Stimulated activated CD4-positive, alpha-beta T cell treated with anti-CD3 and anti-CD28 coated beads, Interleukin-12 subunit alpha, Interleukin-12 subunit beta, amount 100 ng/mL, for 4 hours (primary cell): ENCODE data around the gene MAPK8IP2.
"Not testable (repeated sequence)": the region's sequence is repeated elsewhere in the genome, so short reads cannot be mapped to it uniquely, and the experiment has no call there.

Source experiments
- DNase-seq: peaks from one replicate; pipeline ENCODE4 v3.0.0-alpha.2; 2020

The MAPK8IP2 gene

GRCh38 chr22:50601669-50602337, 1.2 kb downstream of the MAPK8IP2 start:
- DNase-seq, result no peak

DNA sequence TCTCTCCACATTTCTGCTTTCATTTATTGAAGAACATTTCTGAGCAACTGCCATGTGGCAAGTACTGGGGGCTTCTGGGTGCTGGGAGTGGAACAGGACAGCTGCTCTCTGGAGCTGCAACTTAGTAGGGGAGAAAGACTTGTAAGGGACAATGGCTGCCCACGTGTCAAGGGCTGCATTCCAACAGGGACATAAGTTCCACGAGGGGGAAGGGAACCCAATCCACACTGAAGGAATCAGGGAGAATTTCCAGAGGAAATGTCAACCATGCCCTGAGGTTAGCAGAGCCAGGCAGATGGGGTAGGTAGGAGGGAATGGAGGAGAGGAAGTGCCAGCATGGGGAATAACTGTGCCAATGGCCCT, 1.7 kb downstream of the MAPK8IP2 start:
- no peak for DNase-seq

DNA sequence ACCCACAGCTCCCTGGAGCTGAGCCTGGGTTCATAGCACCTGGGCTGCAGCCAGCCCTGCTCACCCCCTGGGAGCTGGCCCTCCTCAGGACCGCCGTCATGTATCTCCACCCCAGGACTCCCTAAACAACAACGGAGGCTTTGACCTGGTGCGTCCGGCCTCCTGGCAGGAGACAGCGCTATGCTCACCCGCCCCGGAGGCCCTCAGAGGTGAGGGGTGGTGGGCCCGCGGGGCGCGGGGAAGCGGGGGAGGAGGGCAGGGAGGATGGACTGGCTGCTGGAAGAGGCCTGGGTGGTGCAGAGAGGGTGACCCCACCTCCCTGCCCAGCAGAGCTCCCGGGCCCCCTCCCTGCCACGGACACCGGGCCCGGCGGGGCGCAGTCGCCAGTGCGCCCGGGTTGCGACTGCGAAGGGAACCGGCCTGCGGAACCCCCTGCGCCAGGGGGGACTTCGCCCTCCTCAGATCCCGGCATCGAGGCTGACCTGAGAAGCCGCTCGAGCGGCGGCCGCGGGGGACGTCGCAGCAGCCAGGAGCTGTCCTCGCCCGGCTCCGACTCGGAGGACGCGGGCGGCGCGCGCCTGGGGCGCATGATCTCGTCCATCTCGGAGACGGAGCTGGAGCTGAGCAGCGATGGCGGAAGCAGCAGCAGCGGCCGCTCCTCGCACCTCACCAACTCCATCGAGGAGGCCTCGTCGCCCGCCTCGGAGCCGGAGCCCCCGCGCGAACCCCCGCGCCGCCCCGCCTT, 3.1 kb downstream of the MAPK8IP2 start:
- no peak for DNase-seq

DNA sequence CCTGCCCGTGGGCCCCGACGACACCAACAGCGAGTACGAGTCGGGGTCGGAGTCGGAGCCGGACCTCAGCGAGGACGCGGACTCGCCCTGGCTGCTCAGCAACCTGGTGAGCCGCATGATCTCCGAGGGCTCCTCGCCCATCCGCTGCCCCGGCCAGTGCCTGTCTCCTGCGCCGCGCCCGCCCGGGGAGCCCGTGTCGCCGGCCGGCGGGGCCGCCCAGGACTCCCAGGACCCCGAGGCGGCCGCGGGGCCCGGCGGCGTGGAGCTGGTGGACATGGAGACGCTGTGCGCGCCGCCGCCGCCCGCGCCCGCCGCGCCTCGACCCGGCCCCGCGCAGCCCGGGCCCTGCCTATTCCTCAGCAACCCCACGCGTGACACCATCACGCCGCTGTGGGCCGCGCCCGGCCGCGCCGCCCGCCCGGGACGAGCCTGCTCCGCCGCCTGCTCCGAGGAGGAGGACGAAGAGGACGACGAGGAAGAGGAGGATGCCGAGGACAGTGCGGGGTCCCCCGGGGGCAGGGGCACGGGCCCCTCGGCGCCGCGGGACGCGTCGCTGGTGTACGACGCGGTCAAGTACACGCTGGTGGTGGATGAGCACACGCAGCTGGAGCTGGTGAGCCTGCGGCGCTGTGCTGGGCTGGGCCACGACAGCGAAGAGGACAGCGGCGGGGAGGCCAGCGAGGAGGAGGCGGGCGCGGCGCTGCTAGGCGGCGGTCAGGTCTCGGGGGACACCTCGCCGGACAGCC, 3.8 kb downstream of the MAPK8IP2 start:
- no peak for DNase-seq

DNA sequence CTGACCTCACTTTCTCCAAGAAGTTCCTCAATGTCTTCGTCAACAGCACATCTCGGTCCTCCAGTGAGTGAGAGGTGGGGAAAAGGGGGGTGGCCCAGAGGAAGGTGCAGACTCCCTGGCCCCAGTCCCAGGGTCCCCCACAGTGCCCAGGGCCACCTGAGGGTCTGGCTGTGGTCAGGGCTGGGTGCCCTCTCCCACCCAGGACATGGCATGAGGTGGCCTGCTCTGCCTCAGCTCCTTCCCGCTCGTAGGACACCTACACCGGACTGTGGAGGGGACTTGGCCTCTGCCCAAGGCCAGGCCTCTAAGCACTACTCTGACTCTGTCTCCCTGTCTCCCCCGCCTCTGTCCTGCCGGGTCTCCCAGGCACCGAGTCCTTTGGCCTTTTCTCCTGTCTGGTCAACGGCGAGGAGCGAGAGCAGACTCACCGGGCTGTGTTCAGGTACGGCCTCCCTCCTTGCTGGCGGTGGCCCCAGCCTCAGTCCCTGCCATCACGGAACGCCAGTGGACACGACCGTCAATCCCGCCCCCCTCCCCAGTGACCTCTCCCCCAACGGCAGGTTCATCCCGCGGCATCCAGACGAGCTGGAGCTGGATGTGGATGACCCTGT, 4.5 kb downstream of the MAPK8IP2 start:
- DNase-seq, result no peak

- DNase-seq, result no peak
Observed at GRCh38 chr22:50605613-50606074, 5.1 kb downstream of the MAPK8IP2 start.

DNA sequence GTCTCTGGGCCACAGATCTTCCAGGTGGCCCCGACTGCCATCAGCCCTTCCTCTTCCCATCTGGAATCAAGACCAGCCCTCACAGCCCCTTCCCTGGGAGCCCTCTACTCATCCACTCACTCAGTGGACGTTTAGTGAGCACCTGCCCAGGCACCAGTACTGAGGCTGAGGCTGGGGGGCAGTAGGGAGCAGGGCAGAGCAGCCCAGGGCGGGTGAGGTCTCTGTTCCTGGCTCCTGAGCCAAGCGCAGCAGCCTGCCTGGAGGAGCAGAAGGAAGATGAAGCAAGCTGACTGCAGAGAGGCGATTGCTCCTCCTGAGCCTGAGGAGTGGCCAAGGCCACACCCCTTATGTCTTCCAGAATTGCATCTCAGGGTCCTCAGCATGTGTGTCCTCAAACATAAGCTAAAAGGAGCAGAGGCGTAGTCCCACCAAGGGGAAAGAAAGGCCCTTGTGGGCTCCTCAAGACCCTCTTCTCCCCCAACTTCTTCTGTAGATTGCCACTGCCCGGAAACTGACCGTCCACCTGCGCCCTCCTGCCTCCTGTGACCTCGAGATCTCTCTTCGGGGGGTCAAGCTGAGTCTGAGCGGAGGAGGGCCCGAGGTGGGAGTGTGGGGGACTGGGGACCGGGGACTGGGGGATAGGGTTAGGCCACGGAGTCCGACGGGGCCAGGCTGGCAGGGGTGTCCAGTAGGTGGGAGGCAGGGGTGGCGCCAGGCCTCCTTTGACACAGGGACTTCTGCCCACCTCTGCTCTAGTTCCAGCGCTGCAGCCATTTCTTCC, 5.8 kb downstream of the MAPK8IP2 start:
- no peak for DNase-seq

- no peak for DNase-seq
Observed at GRCh38 chr22:50606946-50607658, 6.5 kb downstream of the MAPK8IP2 start.

DNA sequence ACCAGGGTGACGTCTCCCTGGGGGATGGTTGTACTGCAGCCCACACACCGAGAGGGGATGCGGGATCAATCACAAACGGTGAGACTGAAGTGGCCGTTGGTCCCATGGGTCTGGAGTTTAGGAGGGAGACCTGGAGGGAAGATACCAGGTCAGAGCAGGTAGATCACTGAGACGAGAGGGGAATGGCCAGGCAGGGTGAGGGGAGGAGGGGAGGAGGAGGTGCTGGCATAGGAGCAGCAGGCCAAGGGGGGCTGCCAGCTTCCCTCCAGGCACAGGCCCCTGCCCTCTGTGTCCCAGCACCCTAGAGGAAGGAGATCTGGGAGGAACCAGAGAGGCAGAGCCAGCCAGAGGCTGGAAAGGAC, 7.0 kb downstream of the MAPK8IP2 start:
- DNase-seq, result no peak

GRCh38 chr22:50608058-50608840, 7.7 kb downstream of the MAPK8IP2 start:
- not testable (repeated sequence) for DNase-seq

DNA sequence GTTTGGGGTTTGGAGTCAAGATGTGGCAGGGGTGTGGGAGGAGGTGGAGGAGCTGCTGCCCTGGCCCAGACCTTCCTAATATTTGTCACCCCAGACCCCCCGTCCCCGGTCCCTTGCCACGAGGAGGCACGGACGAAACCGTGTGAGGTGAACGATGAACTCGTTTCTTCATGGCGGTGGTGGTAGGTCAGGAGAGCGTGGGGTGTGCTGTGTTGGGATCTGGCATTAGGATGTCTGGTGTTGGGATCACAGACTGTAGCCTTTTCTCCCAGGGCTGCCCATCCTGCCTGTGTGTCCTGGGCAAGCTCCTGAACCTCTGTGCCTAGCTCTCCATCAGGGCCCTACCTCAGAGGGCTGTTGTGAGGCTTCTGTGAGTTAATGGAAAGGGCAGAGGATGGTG, 8.4 kb downstream of the MAPK8IP2 start:
- no peak for DNase-seq

GRCh38 chr22:50609599-50609998, 9.0 kb downstream of the MAPK8IP2 start:
- DNase-seq, result no peak

DNA sequence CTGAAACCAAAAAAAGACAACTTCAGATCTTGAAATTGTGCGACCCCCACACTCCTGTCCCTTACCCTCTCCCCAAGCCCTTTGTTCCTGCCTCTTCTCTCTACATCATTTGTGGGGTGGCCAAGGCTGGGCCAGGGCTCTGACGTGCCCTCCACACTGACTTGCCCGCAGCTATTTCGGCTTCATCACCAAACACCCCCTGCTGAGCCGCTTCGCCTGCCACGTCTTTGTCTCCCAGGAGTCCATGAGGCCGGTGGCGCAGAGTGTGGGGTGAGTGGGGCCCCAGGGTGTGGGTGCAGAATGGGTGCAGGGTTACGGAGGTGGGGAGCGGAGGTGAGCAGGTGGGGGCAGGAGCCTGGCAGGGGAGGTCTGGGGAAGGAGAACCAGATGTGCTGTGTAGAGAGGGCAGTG, 9.5 kb downstream of the MAPK8IP2 start:
- DNase-seq, result no peak

DNA sequence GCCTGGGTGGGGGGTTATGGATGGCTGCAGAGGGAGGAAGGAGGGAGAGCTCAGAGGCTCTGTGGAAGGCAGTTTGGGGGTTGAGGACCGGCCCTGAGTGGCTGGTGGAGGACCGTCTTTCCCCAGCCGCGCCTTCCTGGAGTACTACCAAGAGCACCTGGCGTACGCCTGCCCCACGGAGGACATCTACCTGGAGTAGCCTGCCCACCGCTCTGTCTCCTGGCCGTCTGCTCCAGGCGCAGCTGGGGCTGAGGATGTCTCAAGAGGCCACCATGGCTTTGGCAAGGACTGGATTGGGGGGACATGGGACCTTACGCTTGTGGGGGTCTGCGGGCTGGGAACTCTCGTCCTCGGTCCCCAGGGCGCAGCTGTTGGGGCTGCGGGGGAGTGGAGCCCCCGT, 10.0 kb downstream of the MAPK8IP2 start:
- no peak for DNase-seq

DNA sequence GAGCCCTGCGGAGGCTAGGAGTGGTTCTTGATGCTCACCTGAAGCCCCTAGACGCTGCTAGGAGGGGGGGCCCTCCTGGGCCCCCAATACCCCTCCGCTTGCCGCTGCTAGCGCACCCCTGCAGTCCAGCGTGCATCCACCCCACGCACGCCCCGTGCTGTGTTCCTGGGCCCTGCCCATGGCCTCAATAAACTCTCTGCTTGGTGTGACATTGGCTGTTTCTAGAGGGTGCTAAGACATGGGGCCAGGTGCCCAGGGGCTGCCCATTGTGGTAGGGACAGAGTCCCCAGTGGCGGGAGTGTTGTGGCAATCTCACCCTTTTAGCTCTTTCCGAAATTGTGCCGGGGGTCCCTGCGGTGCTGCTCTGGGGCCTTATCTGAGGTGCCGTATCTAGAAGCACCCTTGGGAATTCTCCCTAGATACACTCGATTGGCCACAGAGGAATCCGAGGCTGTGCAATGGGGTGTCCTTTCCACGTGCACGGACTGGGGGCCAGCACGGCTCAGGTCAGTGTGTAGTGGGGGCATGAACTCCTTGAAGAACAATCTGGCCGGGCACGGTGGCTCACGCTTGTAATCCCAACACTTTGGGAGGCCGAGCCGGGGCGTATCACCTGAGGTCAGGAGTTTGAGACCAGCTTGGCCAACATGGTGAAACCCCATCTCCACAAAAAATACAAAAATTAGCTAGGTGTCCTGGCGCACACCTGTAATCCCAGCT, 10.9 kb downstream of the MAPK8IP2 start:
- no peak for DNase-seq

DNA sequence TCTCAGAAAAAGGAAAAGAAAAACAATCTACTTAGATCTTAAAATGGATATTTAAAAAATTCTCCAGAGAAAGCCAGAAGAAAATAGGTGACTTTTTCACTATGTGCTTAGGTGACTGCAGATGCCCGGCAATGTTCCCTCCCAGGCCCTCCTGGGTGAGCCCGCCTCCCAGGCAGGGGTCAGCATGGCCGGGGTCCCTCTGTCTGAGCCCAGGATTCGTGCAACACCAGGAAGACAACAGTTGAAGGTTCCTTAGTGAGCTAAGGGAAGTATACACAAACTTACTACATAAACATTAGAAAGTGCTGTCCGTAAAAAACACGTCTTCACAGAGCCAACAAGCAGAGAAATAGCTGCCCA, 11.6 kb downstream of the MAPK8IP2 start:
- no peak for DNase-seq

- no peak for DNase-seq
Observed at GRCh38 chr22:50612528-50613221, 12.1 kb downstream of the MAPK8IP2 start.

GRCh38 chr22:50613291-50613981, 12.8 kb downstream of the MAPK8IP2 start:
- no peak for DNase-seq

DNA sequence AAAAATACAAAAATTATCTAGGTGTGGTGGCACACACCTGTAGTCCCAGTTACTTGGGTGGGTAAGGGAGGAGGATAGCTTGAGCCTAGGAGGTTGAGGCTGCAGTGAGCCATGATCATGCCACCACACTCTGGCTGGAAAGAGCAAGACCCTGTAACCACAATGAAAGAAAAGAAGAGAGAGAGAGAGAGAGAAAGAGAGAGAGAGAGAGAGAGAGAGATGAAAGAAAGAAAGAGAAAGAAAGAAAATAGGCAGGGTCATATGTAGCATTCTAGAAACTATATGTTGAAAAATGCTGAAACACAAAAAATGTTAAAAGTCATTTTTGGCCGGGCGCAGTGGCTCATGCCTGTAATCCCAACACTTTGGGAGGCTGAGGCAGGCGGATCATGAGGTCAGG, 13.7 kb downstream of the MAPK8IP2 start:
- not testable (repeated sequence) for DNase-seq
